ENCODE data around the gene FANCD2.

The FANCD2 gene

GRCh38 chr3:10106919-10107318, 80.7 kb downstream of the FANCD2 start (continued):
- TF ChIP-seq, protein P1, sequence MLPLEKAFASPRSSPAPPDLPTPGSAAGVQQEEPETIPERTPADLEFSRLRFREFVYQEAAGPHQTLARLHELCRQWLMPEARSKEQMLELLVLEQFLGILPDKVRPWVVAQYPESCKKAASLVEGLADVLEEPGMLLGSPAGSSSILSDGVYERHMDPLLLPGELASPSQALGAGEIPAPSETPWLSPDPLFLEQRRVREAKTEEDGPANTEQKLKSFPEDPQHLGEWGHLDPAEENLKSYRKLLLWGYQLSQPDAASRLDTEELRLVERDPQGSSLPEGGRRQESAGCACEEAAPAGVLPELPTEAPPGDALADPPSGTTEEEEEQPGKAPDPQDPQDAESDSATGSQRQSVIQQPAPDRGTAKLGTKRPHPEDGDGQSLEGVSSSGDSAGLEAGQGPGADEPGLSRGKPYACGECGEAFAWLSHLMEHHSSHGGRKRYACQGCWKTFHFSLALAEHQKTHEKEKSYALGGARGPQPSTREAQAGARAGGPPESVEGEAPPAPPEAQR (tag by site-specific recombination; IDR thresholded peaks at IDR 0.05), result no peak

- Histone ChIP-seq H3K9me3 (ENCODE audit: control insufficient read depth, insufficient read depth, low read depth, low read length) (no peaks in the 10 kb centered on the region), H3K4me1 (ENCODE audit: control insufficient read depth, insufficient read depth, low read length) (no peaks in the 10 kb centered on the region), H3K4me3 (ENCODE audit: low read depth, low read length) (no peak within 1 kb of the TSS), H3K36me3 (ENCODE audit: control insufficient read depth in 2 of 2, insufficient read depth in 1 of 2, low read length in 2 of 2) (peaks cover 0 to 9% of the 10 kb centered on the region in 2 experiments; a peak in 2 of 3 replicates), H3K27ac (ENCODE audit: extremely low read depth, low read depth, low read length) (no peak within 1 kb of the TSS)
- ChIA-PET POLR2A (no interaction called here), CTCF (no interaction called here)
- TF ChIP-seq ZNF426 (tag by site-specific recombination; IDR thresholded peaks at IDR 0.05) (no peak), ZNF221 (tag by site-specific recombination; IDR thresholded peaks at IDR 0.05; ENCODE audit: borderline replicate concordance) (no peak), ZNF624 (tag by site-specific recombination; IDR thresholded peaks at IDR 0.05) (no peak), ZNF777 (tag by site-specific recombination; IDR thresholded peaks at IDR 0.05; ENCODE audit: borderline replicate concordance) (no peak), HOXD13 (CRISPR knock-in tag; IDR thresholded peaks at IDR 0.05; ENCODE audit: borderline replicate concordance) (no peak), ZNF416 (tag by site-specific recombination; IDR thresholded peaks at IDR 0.05) (no peak), ZNF473 (tag by site-specific recombination; IDR thresholded peaks at IDR 0.05) (no peak), ZFP3 (tag by site-specific recombination; IDR thresholded peaks at IDR 0.05; ENCODE audit: low read depth) (no peak), KLF1 (tag by site-specific recombination; IDR thresholded peaks at IDR 0.05) (no peak), ZNF26 (tag by site-specific recombination; IDR thresholded peaks at IDR 0.05) (no peak), ZNF214 (tag by site-specific recombination; IDR thresholded peaks at IDR 0.05; ENCODE audit: borderline replicate concordance) (no peak), ZBTB26 (tag by site-specific recombination; optimal IDR thresholded peaks at IDR 0.05) (no peak), FEZF1 (tag by site-specific recombination; IDR thresholded peaks at IDR 0.05) (no peak), ZNF157 (tag by site-specific recombination; IDR thresholded peaks at IDR 0.05) (no peak), ZNF529 (tag by site-specific recombination; IDR thresholded peaks at IDR 0.05; ENCODE audit: insufficient replicate concordance) (no peak), ZNF837 (tag by site-specific recombination; IDR thresholded peaks at IDR 0.05) (no peak)
Observed at GRCh38 chr3:10108091-10108490, 81.9 kb downstream of the FANCD2 start, which contains the start of gene FANCD2OS. TSS of gene FANCD2OS (minus strand) at chr3:10108255. CDS start at chr3:10104774, 3,481 bp downstream.

DNA sequence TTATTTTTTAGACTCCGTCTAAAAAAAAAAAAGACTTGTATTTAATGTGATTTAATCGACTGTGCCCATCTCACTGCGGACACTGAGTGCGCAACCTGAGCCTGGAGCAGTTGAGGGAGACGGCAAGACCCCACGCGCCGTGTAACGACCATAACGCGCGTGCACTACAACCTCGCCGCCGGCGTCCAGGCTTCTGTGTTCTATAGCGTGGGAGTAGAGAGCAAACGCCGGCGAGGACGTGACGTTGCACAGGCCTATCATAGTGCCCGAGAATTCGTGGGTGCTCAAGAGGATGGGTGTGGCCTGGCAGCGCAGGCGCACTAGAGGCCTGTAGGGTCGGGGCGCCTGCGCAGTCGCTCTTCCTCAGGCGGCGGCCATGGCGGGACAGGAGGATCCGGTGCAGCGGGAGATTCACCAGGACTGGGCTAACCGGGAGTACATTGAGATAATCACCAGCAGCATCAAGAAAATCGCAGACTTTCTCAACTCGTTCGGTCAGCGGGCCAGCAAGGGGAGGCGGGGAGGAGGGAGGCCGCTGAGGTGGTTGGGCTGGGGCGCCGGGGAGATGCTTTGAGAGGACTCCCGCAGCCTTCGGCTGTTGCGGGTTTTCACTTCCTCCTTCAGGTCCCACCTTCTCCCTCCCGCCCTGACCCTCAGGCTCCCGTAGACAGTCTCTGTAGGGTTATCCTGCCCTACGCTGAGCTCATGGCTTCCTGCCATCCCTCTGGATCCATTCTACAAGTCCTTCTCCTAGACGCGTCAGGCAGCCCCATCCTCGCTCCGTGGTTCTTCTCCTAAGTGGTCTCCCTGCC, 89.3 kb downstream of the FANCD2 start, which contains the start of gene BRK1:
Gene BRK1, plus strand, starts transcription at position 350 of the 812 bp plus-strand sequence. Its CDS starts 27 bp downstream, at position 377.
- ChIA-PET CTCF (interaction anchor here (0.6 to 0.7 kb wide), 4 partner anchors 11 to 202 kb away, joined by 3 to 5 read pairs (median 3); no protein-coding TSS in a partner anchor), POLR2A (interaction anchor here (0.6 to 1.9 kb wide), 7 partner anchors 14 to 191 kb away, joined by 3 to 9 read pairs (median 4); partner anchors contain the start of gene VHL)
- Histone ChIP-seq H3K4me1 (ENCODE audit: control insufficient read depth, insufficient read depth, low read length) (peaks cover 6% of the 10 kb centered on the region; the same call in 1 of the 2 replicates), H3K27ac (ENCODE audit: extremely low read depth, low read depth, low read length) (peak within 1 kb of the TSS; percentile 11; the same call in 1 of the 2 replicates), H3K36me3 (ENCODE audit: control insufficient read depth in 2 of 2, insufficient read depth in 1 of 2, low read length in 2 of 2) (peaks cover 10 to 14% of the 10 kb centered on the region in 2 experiments; a peak in 2 of 3 replicates), H3K4me3 (ENCODE audit: low read depth, low read length) (peak within 1 kb of the TSS; percentile 88), H3K9me3 (ENCODE audit: control insufficient read depth, insufficient read depth, low read depth, low read length) (no peaks in the 10 kb centered on the region)
- peak; percentile 75 for TF ChIP-seq EGR2 (tag by site-specific recombination; IDR thresholded peaks at IDR 0.05; ENCODE audit: low read depth)
- peak; percentile 62 for TF ChIP-seq ZNF335 (tag by site-specific recombination; conservative IDR thresholded peaks at IDR 0.05)
- TF ChIP-seq ZNF561 (tag by site-specific recombination; IDR thresholded peaks at IDR 0.05; ENCODE audit: borderline replicate concordance), result peak; percentile 59; the same call in 1 of the 2 replicates
- TF ChIP-seq ZNF146 (tag by site-specific recombination; IDR thresholded peaks at IDR 0.05), result no peak
- no peak for TF ChIP-seq ZNF248 (tag by site-specific recombination; IDR thresholded peaks at IDR 0.05)
- TF ChIP-seq YY1 (tag by site-specific recombination; IDR thresholded peaks at IDR 0.05), result peak; percentile 56; the same call in 1 of the 2 replicates
- peak; percentile 98 for TF ChIP-seq ZBTB20 (tag by site-specific recombination; IDR thresholded peaks at IDR 0.05)
- peak; percentile 50 for TF ChIP-seq ZNF398 (tag by site-specific recombination; IDR thresholded peaks at IDR 0.05)
